ENCODE measurements around the gene GPR55. TPM values are rescaled to one million over a fixed set of nuclear protein-coding genes. Genes with fewer than 3 reads are reported as not detected.

Gene GPR55
- polyA plus RNA-seq, 4 donors, result 0.22 to 1.6 (median 0.56) TPM

DNA sequence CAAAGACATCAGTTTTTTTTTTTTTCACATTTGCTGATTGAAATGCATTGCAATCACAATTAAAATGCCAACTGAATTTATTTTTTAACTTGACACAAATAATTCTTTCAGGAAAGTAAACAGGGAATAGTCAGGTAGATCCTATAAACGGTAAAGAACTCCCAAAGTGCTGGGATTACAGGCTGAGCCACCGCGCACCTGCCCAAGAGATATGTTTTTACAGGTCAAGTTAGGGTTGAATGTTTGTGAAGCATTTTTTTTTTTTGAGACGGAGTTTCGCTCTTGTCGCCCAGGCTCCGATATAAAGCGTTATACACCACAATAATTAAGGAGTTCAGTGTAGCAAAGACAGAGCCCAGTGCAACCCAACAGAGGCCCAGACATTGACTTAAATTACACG, 45.2 kb downstream of the GPR55 start:
- Histone ChIP-seq H3K27ac (ENCODE audit: low read depth in 1 of 3, low read length in 2 of 3) (peak overlapping the region; percentile 57 to 92 (median 87)), H3K4me3 (ENCODE audit: low read depth in 1 of 3, low read length in 3 of 3) (no peak overlapping the region), H3K27me3 (ENCODE audit: control insufficient read depth in 3 of 3, insufficient read depth in 3 of 3, low read length in 3 of 3) (no peaks in the 10 kb centered on the region), H3K9me3 (ENCODE audit: control insufficient read depth in 2 of 2, insufficient read depth in 1 of 2, low read depth in 1 of 2, low read length in 1 of 2) (no peaks in the 10 kb centered on the region), H3K36me3 (ENCODE audit: control insufficient read depth in 3 of 3, insufficient read depth in 2 of 3, low read depth in 1 of 3, low read length in 3 of 3) (peaks cover 3 to 53% (median 3%) of the 10 kb centered on the region in 3 donors), H3K4me1 (ENCODE audit: control insufficient read depth in 3 of 3, insufficient read depth in 2 of 3, low read depth in 1 of 3, low read length in 2 of 3) (peaks cover 0 to 37% (median 7%) of the 10 kb centered on the region in 3 donors)
- FAIRE-seq, result no peak
- WGBS, 3 donors, result 23 to 59% (median 41%) methylated on average over 9 of the region's 9 CpGs
- no peak for DNase-seq

DNA sequence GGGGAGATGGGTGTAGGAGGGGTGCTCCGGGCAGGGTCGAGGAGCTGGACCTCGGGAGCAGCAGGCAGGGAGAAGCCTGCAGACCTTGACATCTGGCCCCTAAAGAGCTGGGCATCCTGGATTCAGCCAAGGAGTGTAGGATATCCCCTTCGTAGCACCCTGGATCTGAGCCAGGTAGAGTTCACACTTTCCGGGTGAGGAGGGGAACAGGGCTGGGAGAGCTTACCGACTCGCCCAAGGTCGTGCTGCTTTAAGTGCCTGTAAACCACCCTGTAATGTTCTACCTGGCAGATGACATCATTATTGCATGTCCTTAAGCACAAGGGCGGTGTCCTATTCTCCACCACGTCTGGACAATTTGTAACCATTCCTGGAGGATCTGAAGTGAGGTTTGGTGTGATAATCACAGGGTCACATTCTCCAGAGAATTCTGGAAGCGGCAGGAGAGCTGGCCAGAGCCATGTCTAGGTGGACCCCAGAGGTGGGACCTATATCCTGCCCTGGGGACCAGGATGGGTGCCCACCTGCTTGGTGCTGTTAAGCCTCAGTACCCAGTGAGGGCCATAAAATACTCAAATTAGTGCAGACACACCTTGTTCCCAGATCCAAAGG, 45.7 kb downstream of the GPR55 start:
- FAIRE-seq (no peak), DNase-seq (peak; percentile 91 to 97)

DNA sequence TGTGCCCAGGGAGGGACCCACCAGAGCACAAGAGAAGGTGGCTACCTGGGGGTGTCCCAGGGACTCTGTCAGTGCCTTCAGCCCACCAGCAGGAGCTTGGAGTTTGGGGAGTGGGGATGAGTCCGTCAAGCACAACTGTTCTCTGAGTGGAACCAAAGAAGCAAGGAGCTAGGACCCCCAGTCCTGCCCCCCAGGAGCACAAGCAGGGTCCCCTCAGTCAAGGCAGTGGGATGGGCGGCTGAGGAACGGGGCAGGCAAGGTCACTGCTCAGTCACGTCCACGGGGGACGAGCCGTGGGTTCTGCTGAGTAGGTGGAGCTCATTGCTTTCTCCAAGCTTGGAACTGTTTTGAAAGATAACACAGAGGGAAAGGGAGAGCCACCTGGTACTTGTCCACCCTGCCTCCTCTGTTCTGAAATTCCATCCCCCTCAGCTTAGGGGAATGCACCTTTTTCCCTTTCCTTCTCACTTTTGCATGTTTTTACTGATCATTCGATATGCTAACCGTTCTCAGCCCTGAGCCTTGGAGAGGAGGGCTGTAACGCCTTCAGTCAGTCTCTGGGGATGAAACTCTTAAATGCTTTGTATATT, 46.3 kb downstream of the GPR55 start:
- no peak for FAIRE-seq
- Histone ChIP-seq H3K36me3 (ENCODE audit: control insufficient read depth in 3 of 3, insufficient read depth in 2 of 3, low read depth in 1 of 3, low read length in 3 of 3) (peaks cover 3 to 64% (median 3%) of the 10 kb centered on the region in 3 donors), H3K9me3 (ENCODE audit: control insufficient read depth in 2 of 2, insufficient read depth in 1 of 2, low read depth in 1 of 2, low read length in 1 of 2) (no peaks in the 10 kb centered on the region), H3K4me3 (ENCODE audit: low read depth in 1 of 3, low read length in 3 of 3) (no peak overlapping the region), H3K27me3 (ENCODE audit: control insufficient read depth in 3 of 3, insufficient read depth in 3 of 3, low read length in 3 of 3) (no peaks in the 10 kb centered on the region), H3K4me1 (ENCODE audit: control insufficient read depth in 3 of 3, insufficient read depth in 2 of 3, low read depth in 1 of 3, low read length in 2 of 3) (peaks cover 0 to 39% (median 7%) of the 10 kb centered on the region in 3 donors), H3K27ac (ENCODE audit: low read depth in 1 of 3, low read length in 2 of 3) (peak overlapping the region; percentile 57 to 92 (median 87))
- peak in 1 of 2 donors; percentile 37 for DNase-seq
- WGBS, 3 donors, result 63 to 71% (median 70%) methylated on average over 10 of the region's 10 CpGs

More for the DNA sequence above, 45.7 kb downstream of the GPR55 start:
- Histone ChIP-seq H3K27ac (ENCODE audit: low read depth in 1 of 3, low read length in 2 of 3) (peak overlapping the region; percentile 57 to 92 (median 87)), H3K4me1 (ENCODE audit: control insufficient read depth in 3 of 3, insufficient read depth in 2 of 3, low read depth in 1 of 3, low read length in 2 of 3) (peaks cover 0 to 37% (median 7%) of the 10 kb centered on the region in 3 donors), H3K9me3 (ENCODE audit: control insufficient read depth in 2 of 2, insufficient read depth in 1 of 2, low read depth in 1 of 2, low read length in 1 of 2) (no peaks in the 10 kb centered on the region), H3K27me3 (ENCODE audit: control insufficient read depth in 3 of 3, insufficient read depth in 3 of 3, low read length in 3 of 3) (no peaks in the 10 kb centered on the region), H3K36me3 (ENCODE audit: control insufficient read depth in 3 of 3, insufficient read depth in 2 of 3, low read depth in 1 of 3, low read length in 3 of 3) (peaks cover 3 to 58% (median 3%) of the 10 kb centered on the region in 3 donors), H3K4me3 (ENCODE audit: low read depth in 1 of 3, low read length in 3 of 3) (no peak overlapping the region)
- WGBS, 3 donors, result 29 to 52% (median 40%) methylated on average over 11 of the region's 11 CpGs

DNA sequence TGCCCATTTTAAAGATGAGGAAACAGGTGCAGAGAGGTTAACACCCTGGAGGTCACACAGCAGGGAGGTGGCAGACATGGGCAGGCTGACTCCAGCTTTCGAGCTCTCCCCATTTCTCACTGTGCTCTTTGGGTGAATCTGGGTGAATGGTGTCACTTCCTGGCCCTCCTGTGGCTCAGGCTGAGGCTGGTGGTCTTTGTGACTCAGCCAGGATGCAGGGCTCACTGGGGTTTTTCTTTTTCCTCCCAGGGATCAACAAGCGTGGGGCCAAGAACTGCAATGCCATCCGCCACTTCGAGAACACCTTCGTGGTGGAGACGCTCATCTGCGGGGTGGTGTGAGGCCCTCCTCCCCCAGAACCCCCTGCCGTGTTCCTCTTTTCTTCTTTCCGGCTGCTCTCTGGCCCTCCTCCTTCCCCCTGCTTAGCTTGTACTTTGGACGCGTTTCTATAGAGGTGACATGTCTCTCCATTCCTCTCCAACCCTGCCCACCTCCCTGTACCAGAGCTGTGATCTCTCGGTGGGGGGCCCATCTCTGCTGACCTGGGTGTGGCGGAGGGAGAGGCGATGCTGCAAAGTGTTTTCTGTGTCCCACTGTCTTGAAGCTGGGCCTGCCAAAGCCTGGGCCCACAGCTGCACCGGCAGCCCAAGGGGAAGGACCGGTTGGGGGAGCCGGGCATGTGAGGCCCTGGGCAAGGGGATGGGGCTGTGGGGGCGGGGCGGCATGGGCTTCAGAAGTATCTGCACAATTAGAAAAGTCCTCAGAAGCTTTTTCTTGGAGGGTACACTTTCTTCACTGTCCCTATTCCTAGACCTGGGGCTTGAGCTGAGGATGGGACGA, 47.1 kb downstream of the GPR55 start:
- 61 to 82% (median 70%) methylated on average over 20 of the region's 20 CpGs for WGBS, 3 donors
- peak; percentile 53 to 78 for DNase-seq

DNA sequence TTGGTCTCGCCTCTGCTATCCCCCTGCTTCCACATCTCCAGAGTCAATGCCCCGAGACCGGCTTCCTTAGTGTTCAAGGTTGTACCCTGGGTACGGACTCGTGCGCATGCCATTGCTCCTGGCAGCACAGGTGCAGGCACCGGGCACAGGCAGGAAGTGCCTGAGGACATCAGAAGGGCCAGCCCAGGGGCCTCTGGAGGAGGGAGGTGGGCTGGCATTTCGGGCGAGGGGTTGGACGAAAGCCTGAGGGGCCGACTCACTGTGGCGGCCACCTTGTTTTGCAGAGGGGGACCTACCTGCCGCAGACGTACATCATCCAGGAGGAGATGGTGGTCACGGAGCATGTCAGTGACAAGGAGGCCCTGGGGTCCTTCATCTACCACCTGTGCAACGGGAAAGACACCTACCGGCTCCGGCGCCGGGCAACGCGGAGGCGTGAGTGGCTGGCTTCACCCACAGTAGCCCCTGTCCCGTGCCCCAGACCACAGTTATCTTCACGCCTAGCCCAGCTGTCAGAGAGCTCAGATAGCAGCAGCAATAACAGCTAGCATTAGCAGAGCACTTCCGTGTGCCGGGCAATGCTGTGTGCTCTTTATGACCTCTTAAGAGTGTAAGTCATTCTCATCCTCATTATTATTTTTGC, 47.8 kb downstream of the GPR55 start:
- FAIRE-seq (no peak), DNase-seq (peak in 1 of 2 donors; percentile 75)
- Histone ChIP-seq H3K4me3 (ENCODE audit: low read depth in 1 of 3, low read length in 3 of 3) (no peak overlapping the region), H3K36me3 (ENCODE audit: control insufficient read depth in 3 of 3, insufficient read depth in 2 of 3, low read depth in 1 of 3, low read length in 3 of 3) (peaks cover 3 to 79% (median 3%) of the 10 kb centered on the region in 3 donors), H3K9me3 (ENCODE audit: control insufficient read depth in 2 of 2, insufficient read depth in 1 of 2, low read depth in 1 of 2, low read length in 1 of 2) (no peaks in the 10 kb centered on the region), H3K27ac (ENCODE audit: low read depth in 1 of 3, low read length in 2 of 3) (peak overlapping the region; percentile 8 to 87 (median 72)), H3K27me3 (ENCODE audit: control insufficient read depth in 3 of 3, insufficient read depth in 3 of 3, low read length in 3 of 3) (no peaks in the 10 kb centered on the region), H3K4me1 (ENCODE audit: control insufficient read depth in 3 of 3, insufficient read depth in 2 of 3, low read depth in 1 of 3, low read length in 2 of 3) (peaks cover 0 to 49% (median 7%) of the 10 kb centered on the region in 3 donors)
- 61 to 73% (median 73%) methylated on average over 27 of the region's 27 CpGs for WGBS, 3 donors

More for the DNA sequence above, 47.1 kb downstream of the GPR55 start:
- Histone ChIP-seq H3K27ac (ENCODE audit: low read depth in 1 of 3, low read length in 2 of 3) (peak overlapping the region in 2 of 3 donors; percentile 87 to 92), H3K4me3 (ENCODE audit: low read depth in 1 of 3, low read length in 3 of 3) (no peak overlapping the region), H3K36me3 (ENCODE audit: control insufficient read depth in 3 of 3, insufficient read depth in 2 of 3, low read depth in 1 of 3, low read length in 3 of 3) (peaks cover 3 to 72% (median 3%) of the 10 kb centered on the region in 3 donors), H3K4me1 (ENCODE audit: control insufficient read depth in 3 of 3, insufficient read depth in 2 of 3, low read depth in 1 of 3, low read length in 2 of 3) (peaks cover 0 to 44% (median 7%) of the 10 kb centered on the region in 3 donors), H3K9me3 (ENCODE audit: control insufficient read depth in 2 of 2, insufficient read depth in 1 of 2, low read depth in 1 of 2, low read length in 1 of 2) (no peaks in the 10 kb centered on the region), H3K27me3 (ENCODE audit: control insufficient read depth in 3 of 3, insufficient read depth in 3 of 3, low read length in 3 of 3) (no peaks in the 10 kb centered on the region)
- FAIRE-seq, result no peak

DNA sequence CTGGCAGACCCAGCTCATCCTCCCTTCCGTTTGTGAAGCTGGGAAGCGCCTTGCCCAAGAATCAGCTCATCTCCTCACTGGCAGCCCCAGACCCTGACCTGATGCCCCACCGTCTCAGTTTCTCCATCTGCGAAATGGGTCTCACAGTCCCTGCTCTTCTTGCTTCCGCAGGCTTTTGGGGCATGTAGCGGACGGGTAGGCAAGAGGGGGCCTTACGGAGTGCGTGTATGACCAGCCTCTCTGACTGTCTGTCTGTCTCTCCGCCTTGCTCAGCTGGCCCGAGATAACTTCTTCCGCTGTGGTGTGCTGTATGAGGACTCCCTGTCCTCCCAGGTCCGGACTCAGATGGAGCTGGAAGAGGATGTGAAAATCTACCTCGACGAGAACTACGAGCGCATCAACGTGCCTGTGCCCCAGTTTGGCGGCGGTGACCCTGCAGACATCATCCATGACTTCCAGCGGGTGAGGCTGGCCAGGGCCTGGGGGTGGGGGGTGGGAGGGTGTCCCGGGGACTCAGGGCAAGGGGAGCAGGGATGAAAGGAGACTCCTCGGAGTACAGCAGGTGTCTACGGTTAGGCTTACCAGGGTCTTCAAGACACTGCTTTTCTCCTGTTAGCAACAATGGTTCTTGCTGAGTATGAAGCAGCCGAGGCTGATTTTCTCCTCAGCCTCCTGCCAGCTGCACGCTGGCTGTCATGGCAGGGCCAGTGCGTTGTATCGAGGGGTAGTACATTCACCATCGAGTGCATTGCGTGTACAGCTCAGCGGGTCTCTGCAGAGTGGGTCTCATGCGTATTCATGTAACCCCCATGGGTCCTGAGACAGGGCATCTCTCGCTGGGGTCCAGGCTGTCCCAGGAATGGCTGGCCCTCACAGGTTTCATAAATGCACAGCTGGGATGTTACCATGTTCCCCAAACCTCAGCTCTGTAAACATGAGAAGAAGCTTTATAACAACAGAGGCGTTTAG, 49.4 kb downstream of the GPR55 start:
- Histone ChIP-seq H3K9me3 (ENCODE audit: control insufficient read depth in 2 of 2, insufficient read depth in 1 of 2, low read depth in 1 of 2, low read length in 1 of 2) (no peaks in the 10 kb centered on the region), H3K4me3 (ENCODE audit: low read depth in 1 of 3, low read length in 3 of 3) (no peak overlapping the region), H3K36me3 (ENCODE audit: control insufficient read depth in 3 of 3, insufficient read depth in 2 of 3, low read depth in 1 of 3, low read length in 3 of 3) (peaks cover 3 to 90% (median 3%) of the 10 kb centered on the region in 3 donors), H3K27ac (ENCODE audit: low read depth in 1 of 3, low read length in 2 of 3) (no peak overlapping the region), H3K27me3 (ENCODE audit: control insufficient read depth in 3 of 3, insufficient read depth in 3 of 3, low read length in 3 of 3) (no peaks in the 10 kb centered on the region), H3K4me1 (ENCODE audit: control insufficient read depth in 3 of 3, insufficient read depth in 2 of 3, low read depth in 1 of 3, low read length in 2 of 3) (peaks cover 0 to 65% (median 8%) of the 10 kb centered on the region in 3 donors)
- no peak for DNase-seq
- no peak for FAIRE-seq
- 94 to 95% (median 95%) methylated on average over 34 of the region's 34 CpGs for WGBS, 3 donors

DNA sequence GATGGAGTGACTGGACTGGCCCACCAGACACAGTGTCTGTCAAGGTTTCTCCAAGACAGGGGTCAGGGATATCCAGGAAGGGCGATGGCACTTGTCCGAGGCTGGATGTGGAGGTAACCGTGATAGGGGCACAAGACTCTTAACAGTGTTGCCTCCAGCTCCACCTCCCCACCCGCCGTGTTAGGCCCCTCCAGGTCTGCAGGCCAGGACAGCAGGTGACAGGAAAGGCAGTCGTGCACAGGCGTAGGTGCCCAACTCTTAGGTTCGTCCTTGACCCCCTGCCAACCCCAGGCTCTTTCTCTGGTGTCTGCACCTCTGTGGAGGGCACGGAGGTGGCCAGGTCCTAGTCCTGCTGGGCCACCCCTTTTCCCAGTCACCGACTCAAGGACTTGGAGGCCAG, 50.2 kb downstream of the GPR55 start:
- Histone ChIP-seq H3K9me3 (ENCODE audit: control insufficient read depth in 2 of 2, insufficient read depth in 1 of 2, low read depth in 1 of 2, low read length in 1 of 2) (no peaks in the 10 kb centered on the region), H3K4me1 (ENCODE audit: control insufficient read depth in 3 of 3, insufficient read depth in 2 of 3, low read depth in 1 of 3, low read length in 2 of 3) (peaks cover 0 to 72% (median 12%) of the 10 kb centered on the region in 3 donors), H3K36me3 (ENCODE audit: control insufficient read depth in 3 of 3, insufficient read depth in 2 of 3, low read depth in 1 of 3, low read length in 3 of 3) (peaks cover 3 to 97% (median 3%) of the 10 kb centered on the region in 3 donors), H3K27me3 (ENCODE audit: control insufficient read depth in 3 of 3, insufficient read depth in 3 of 3, low read length in 3 of 3) (no peaks in the 10 kb centered on the region), H3K4me3 (ENCODE audit: low read depth in 1 of 3, low read length in 3 of 3) (no peak overlapping the region), H3K27ac (ENCODE audit: low read depth in 1 of 3, low read length in 2 of 3) (peak overlapping the region in 1 of 3 donors; percentile 41)
- 95 to 97% (median 95%) methylated on average over 10 of the region's 10 CpGs for WGBS, 3 donors
- FAIRE-seq (no peak), DNase-seq (no peak)
